Gastrocnemius medialis (tissue), 4 donors: Measurements from ENCODE around the gene CSF2RB.

Experiments used
- CTCF ChIP-seq, 5 experiments: fragments of 450-650 bp in 3 of 5; fragments of 200-600 bp in 2 of 5; sonication (generic) in 2 of 5; IDR thresholded peaks in 4 of 5; conservative IDR thresholded peaks in 1 of 5; 1 replicate in 4 of 5; 2 replicates in 1 of 5; pipeline ENCODE4 v1.5.1; 2016 to 2019; ENCODE audit warnings: antibody characterized with exemption in 5 of 5, mild to moderate bottlenecking in 3 of 5, moderate library complexity in 3 of 5
- POLR2A ChIP-seq, 2 donors: fragments of 450-650 bp; IDR thresholded peaks; one replicate each; pipeline ENCODE4 v1.6.1; 2017; ENCODE audit warnings: antibody characterized with exemption in 2 of 2, mild to moderate bottlenecking in 2 of 2, moderate library complexity in 2 of 2

GRCh38 chr22:36872084-36872483 lies 41.3 kb upstream of the CSF2RB start:
- TF ChIP-seq CTCF (IDR thresholded peaks at IDR 0.05 in 4 of 5, conservative IDR thresholded peaks at IDR 0.05 in 1 of 5) (no peak), POLR2A (IDR thresholded peaks at IDR 0.05) (no peak)
